Measurements from ENCODE around the gene CRBN.

The CRBN gene

GRCh38 chr3:3212781-3213440 is 33.4 kb upstream of the CRBN start:
- H3K27ac ChIP-seq = no peak overlapping the region
- H3K4me2 ChIP-seq (ENCODE audit: low read length) = no peak overlapping the region
- no peak for TF ChIP-seq CTCF (IDR thresholded peaks at IDR 0.05)
- H3K4me1 ChIP-seq = no peaks in the 10 kb centered on the region
- H3K27me3 ChIP-seq (ENCODE audit: control insufficient read depth, insufficient read depth, low read length) = no peaks in the 10 kb centered on the region
- no peak overlapping the region for H2AFZ ChIP-seq
- no peak overlapping the region for H3K4me3 ChIP-seq (ENCODE audit: low read depth, low read length)
- H3K79me2 ChIP-seq = no peaks in the 10 kb centered on the region
- H3K9me3 ChIP-seq (ENCODE audit: control insufficient read depth, low read length) = no peaks in the 10 kb centered on the region
- H3K9ac ChIP-seq = no peak overlapping the region
- H3K36me3 ChIP-seq (ENCODE audit: control insufficient read depth, insufficient read depth, low read length) = no peaks in the 10 kb centered on the region

- Histone ChIP-seq H3K4me2 (ENCODE audit: low read length) (no peak overlapping the region), H3K27me3 (ENCODE audit: control insufficient read depth, insufficient read depth, low read length) (no peaks in the 10 kb centered on the region), H3K27ac (no peak overlapping the region), H3K36me3 (ENCODE audit: control insufficient read depth, insufficient read depth, low read length) (no peaks in the 10 kb centered on the region), H3K4me1 (no peaks in the 10 kb centered on the region), H3K4me3 (ENCODE audit: low read depth, low read length) (no peak overlapping the region), H3K9me3 (ENCODE audit: control insufficient read depth, low read length) (no peaks in the 10 kb centered on the region), H2AFZ (no peak overlapping the region), H3K9ac (no peak overlapping the region), H3K79me2 (no peaks in the 10 kb centered on the region)
- no peak for TF ChIP-seq CTCF (IDR thresholded peaks at IDR 0.05)
Observed at GRCh38 chr3:3209714-3210113, 30.2 kb upstream of the CRBN start.

GRCh38 chr3:3209057-3209456 is 29.6 kb upstream of the CRBN start:
- Histone ChIP-seq H3K27me3 (ENCODE audit: control insufficient read depth, insufficient read depth, low read length) (no peaks in the 10 kb centered on the region), H3K9ac (no peak overlapping the region), H3K4me3 (ENCODE audit: low read depth, low read length) (no peak overlapping the region), H3K9me3 (ENCODE audit: control insufficient read depth, low read length) (no peaks in the 10 kb centered on the region), H3K4me2 (ENCODE audit: low read length) (no peak overlapping the region), H3K79me2 (no peaks in the 10 kb centered on the region), H3K27ac (no peak overlapping the region), H3K36me3 (ENCODE audit: control insufficient read depth, insufficient read depth, low read length) (no peaks in the 10 kb centered on the region), H3K4me1 (no peaks in the 10 kb centered on the region), H2AFZ (no peak overlapping the region)
- TF ChIP-seq CTCF (IDR thresholded peaks at IDR 0.05) = no peak

- Histone ChIP-seq H3K79me2 (no peaks in the 10 kb centered on the region), H3K27me3 (ENCODE audit: control insufficient read depth, insufficient read depth, low read length) (no peaks in the 10 kb centered on the region), H3K4me1 (no peaks in the 10 kb centered on the region), H3K9me3 (ENCODE audit: control insufficient read depth, low read length) (no peaks in the 10 kb centered on the region), H3K27ac (no peak overlapping the region), H3K4me3 (ENCODE audit: low read depth, low read length) (no peak overlapping the region), H3K36me3 (ENCODE audit: control insufficient read depth, insufficient read depth, low read length) (no peaks in the 10 kb centered on the region), H3K4me2 (ENCODE audit: low read length) (no peak overlapping the region), H3K9ac (no peak overlapping the region), H2AFZ (no peak overlapping the region)
- no peak for TF ChIP-seq CTCF (IDR thresholded peaks at IDR 0.05)
Observed at GRCh38 chr3:3201611-3202010, 22.1 kb upstream of the CRBN start.

GRCh38 chr3:3200632-3201212 is 21.2 kb upstream of the CRBN start:
- Histone ChIP-seq H3K9me3 (ENCODE audit: control insufficient read depth, low read length) (no peaks in the 10 kb centered on the region), H3K27ac (no peak overlapping the region), H2AFZ (no peak overlapping the region), H3K36me3 (ENCODE audit: control insufficient read depth, insufficient read depth, low read length) (no peaks in the 10 kb centered on the region), H3K79me2 (no peaks in the 10 kb centered on the region), H3K27me3 (ENCODE audit: control insufficient read depth, insufficient read depth, low read length) (no peaks in the 10 kb centered on the region), H3K4me3 (ENCODE audit: low read depth, low read length) (no peak overlapping the region), H3K4me1 (no peaks in the 10 kb centered on the region), H3K9ac (no peak overlapping the region), H3K4me2 (ENCODE audit: low read length) (no peak overlapping the region)
- TF ChIP-seq CTCF (IDR thresholded peaks at IDR 0.05) = peak; percentile 79

Measured in parathyroid adenoma (tissue), 2 donors.